H1 (cell line): ENCODE measurements around the gene CELF4. TPM values are rescaled to one million over a fixed set of nuclear protein-coding genes. Genes with fewer than 3 reads are reported as not detected.
A peak's percentile ranks its signal among the peaks of the same experiment; 100 is the strongest.

ENCODE experiments used
- CTCF ChIA-PET: fragments of 300-600 bp; sonication (Branson Sonifier 250); formaldehyde crosslinking; loops from one replicate; lab custom pipeline; 2021; ENCODE audit not compliant: partially characterized antibody; lab: Charles Lee
- POLR2A ChIA-PET: fragments of 300-600 bp; sonication (Branson Sonifier 250); formaldehyde crosslinking; loops from one replicate; lab custom pipeline; 2021; ENCODE audit warnings: inconsistent platforms; ENCODE audit not compliant: partially characterized antibody; lab: Charles Lee
- DNase-seq, 2 experiments: peaks; one replicate each; pipeline versions ENCODE4 v3.0.0 to v3.0.0-alpha.2; 2010 to 2022; ENCODE audit warnings: low spot score in 2 of 2, low read depth in 1 of 2, mixed read lengths in 1 of 2
- FAIRE-seq: peaks from 2 replicates; lab custom pipeline; 2011; peaks lifted over from hg19 to GRCh38; lab: Jason Lieb, UNC
- H2AFZ ChIP-seq: 2 replicates; pipeline ENCODE4 v1.8.1; 2012; ENCODE audit warnings: low read length, inconsistent platforms
- H2AK5ac ChIP-seq: 2 replicates; pipeline ENCODE4 v1.6.1; 2013; ENCODE audit warnings: low read depth, low read length
- H2BK120ac ChIP-seq: replicated peaks from 2 replicates; pipeline ENCODE3; 2013; ENCODE audit warnings: low read depth, low read length, inconsistent platforms
- H2BK12ac ChIP-seq: 2 replicates; pipeline ENCODE4 v1.6.1; 2013; ENCODE audit warnings: low read depth, low read length
- H2BK15ac ChIP-seq: 2 replicates; pipeline ENCODE4 v1.6.1; 2013; ENCODE audit warnings: low read length
- H2BK20ac ChIP-seq: 2 replicates; pipeline ENCODE4 v1.6.1; 2013; ENCODE audit warnings: low read length
- H2BK5ac ChIP-seq: 2 replicates; pipeline ENCODE4 v1.6.1; 2013; ENCODE audit warnings: low read depth, low read length
- H3K14ac ChIP-seq: 2 replicates; pipeline ENCODE4 v1.6.1; 2013; ENCODE audit warnings: inconsistent platforms; ENCODE audit not compliant: insufficient read length
- H3K18ac ChIP-seq: 2 replicates; pipeline ENCODE4 v1.6.1; 2013; ENCODE audit warnings: low read length; ENCODE audit errors: extremely low read depth
- H3K23ac ChIP-seq: 2 replicates; pipeline ENCODE4 v1.6.1; 2013; ENCODE audit warnings: inconsistent platforms; ENCODE audit not compliant: insufficient read length
- H3K23me2 ChIP-seq: 2 replicates; pipeline ENCODE4 v1.6.1; 2013; ENCODE audit warnings: low read depth, low read length
- H3K27ac ChIP-seq: 2 replicates; pipeline ENCODE4 v1.6.1; 2011; ENCODE audit warnings: low read depth, low read length, inconsistent platforms
- H3K27me3 ChIP-seq, 4 experiments: replicated peaks in 1 of 4; 1 replicate in 1 of 4; 2 replicates in 3 of 4; pipeline versions ENCODE4 v1.6.1 to v1.8.1; 2011 to 2013; ENCODE audit warnings: low read length in 3 of 4, mild to moderate bottlenecking in 3 of 4, inconsistent platforms in 2 of 4, mixed read lengths in 2 of 4, moderate library complexity in 1 of 4; ENCODE audit not compliant: control insufficient read depth in 3 of 4, insufficient read depth in 3 of 4; ENCODE audit errors: extremely low read depth in 1 of 4
- H3K36me3 ChIP-seq, 4 experiments: 2 replicates each; pipeline versions ENCODE4 v1.6.1 to v1.8.1; 2011 to 2013; ENCODE audit warnings: mild to moderate bottlenecking in 4 of 4, low read length in 3 of 4, moderate library complexity in 2 of 4, control low read depth in 1 of 4, inconsistent platforms in 1 of 4; ENCODE audit not compliant: insufficient read depth in 4 of 4, control insufficient read depth in 2 of 4
- H3K4ac ChIP-seq: replicated peaks from 2 replicates; pipeline ENCODE3; 2013; ENCODE audit warnings: low read length, low read depth, mixed read lengths, inconsistent platforms; ENCODE audit not compliant: insufficient read length
- H3K4me1 ChIP-seq, 4 experiments: replicated peaks in 1 of 4; 1 replicate in 1 of 4; 2 replicates in 3 of 4; pipeline versions ENCODE4 v1.6.1 to v1.8.1; 2011 to 2013; ENCODE audit warnings: low read length in 3 of 4, inconsistent platforms in 2 of 4, mixed read lengths in 1 of 4; ENCODE audit not compliant: insufficient read depth in 4 of 4, control insufficient read depth in 3 of 4
- H3K4me2 ChIP-seq, 2 experiments: 2 replicates each; pipeline versions ENCODE4 v1.6.1 to v1.8.1; 2011 to 2013; ENCODE audit warnings: low read depth in 2 of 2, low read length in 2 of 2, control low read depth in 1 of 2, inconsistent platforms in 1 of 2, mild to moderate bottlenecking in 1 of 2; ENCODE audit not compliant: insufficient read depth in 1 of 2
- H3K4me3 ChIP-seq, 4 experiments: fragments of 200-600, 300-600 bp in 1 of 4; sonication (generic), shearing (Covaris generic), sonication (Bioruptor Twin) in 1 of 4; 2 replicates each; pipeline versions ENCODE4 v1.5.1 to v1.8.1; 2011 to 2016; ENCODE audit warnings: low read length in 4 of 4, low read depth in 3 of 4, control low read depth in 2 of 4, inconsistent platforms in 2 of 4, mild to moderate bottlenecking in 2 of 4, mixed read lengths in 1 of 4, moderate library complexity in 1 of 4; ENCODE audit not compliant: insufficient read depth in 2 of 4; ENCODE audit errors: extremely low read depth in 1 of 4
- H3K56ac ChIP-seq: replicated peaks from 2 replicates; pipeline ENCODE3; 2013; ENCODE audit warnings: low read depth, mild to moderate bottlenecking, mixed read lengths, low read length, inconsistent platforms; ENCODE audit not compliant: insufficient read length
- H3K79me1 ChIP-seq: 2 replicates; pipeline ENCODE4 v1.6.1; 2013; ENCODE audit warnings: low read depth, low read length, control low read depth
- H3K79me2 ChIP-seq, 2 experiments: 2 replicates each; pipeline versions ENCODE4 v1.6.1 to v1.8.1; 2012 to 2013; ENCODE audit warnings: low read length in 2 of 2, mild to moderate bottlenecking in 2 of 2, inconsistent platforms in 1 of 2; ENCODE audit not compliant: insufficient read depth in 2 of 2, control insufficient read depth in 1 of 2
- H3K9ac ChIP-seq, 4 experiments: replicated peaks in 1 of 4; 1 replicate in 1 of 4; 2 replicates in 3 of 4; pipeline versions ENCODE4 v1.6.1 to v1.8.1; 2011 to 2013; ENCODE audit warnings: low read depth in 3 of 4, low read length in 3 of 4, control low read depth in 2 of 4, mild to moderate bottlenecking in 2 of 4, moderate library complexity in 2 of 4, inconsistent platforms in 1 of 4; ENCODE audit errors: extremely low read depth in 1 of 4
- H3K9me3 ChIP-seq, 2 experiments: 2 replicates each; pipeline versions ENCODE4 v1.6.1 to v1.8.1; 2012 to 2013; ENCODE audit warnings: mild to moderate bottlenecking in 2 of 2, moderate library complexity in 2 of 2, control low read depth in 1 of 2, inconsistent platforms in 1 of 2, low read depth in 1 of 2, low read length in 1 of 2, mixed read lengths in 1 of 2; ENCODE audit not compliant: insufficient read depth in 2 of 2
- H4K20me1 ChIP-seq, 2 experiments: replicated peaks in 1 of 2; 2 replicates each; pipeline versions ENCODE3 to v1.8.1; 2011 to 2013; ENCODE audit warnings: inconsistent platforms in 2 of 2, low read length in 2 of 2, mild to moderate bottlenecking in 1 of 2; ENCODE audit not compliant: insufficient read depth in 2 of 2, control insufficient read depth in 1 of 2
- H4K5ac ChIP-seq: 2 replicates; pipeline ENCODE4 v1.6.1; 2013; ENCODE audit warnings: low read length, low read depth, mixed read lengths, inconsistent platforms; ENCODE audit not compliant: insufficient read length
- H4K8ac ChIP-seq: 2 replicates; pipeline ENCODE4 v1.8.0; 2013; ENCODE audit warnings: mild to moderate bottlenecking, moderate library complexity, low read length, inconsistent platforms; ENCODE audit not compliant: insufficient read depth; ENCODE audit errors: extremely low read depth
- H4K91ac ChIP-seq: replicated peaks from 2 replicates; pipeline ENCODE3; 2013; ENCODE audit warnings: low read length, mixed read lengths, inconsistent platforms; ENCODE audit not compliant: insufficient read length
- ATF3 ChIP-seq: IDR thresholded peaks from 2 replicates; pipeline ENCODE4 v1.6.1; 2011; ENCODE audit warnings: low read depth, mild to moderate bottlenecking, low read length; ENCODE audit not compliant: insufficient read depth
- BRCA1 ChIP-seq: IDR thresholded peaks from 2 replicates; pipeline ENCODE4 v1.6.1; 2012; ENCODE audit warnings: low read depth, low read length, improper control_type of control experiment
- CTBP2 ChIP-seq: IDR thresholded peaks from 2 replicates; pipeline ENCODE4 v1.7.0; 2011; ENCODE audit warnings: borderline replicate concordance, mild to moderate bottlenecking, moderate library complexity, mixed read lengths, low read length; ENCODE audit not compliant: insufficient read depth, insufficient read length
- JUND ChIP-seq: IDR thresholded peaks from 2 replicates; pipeline ENCODE4 v1.6.1; 2011; ENCODE audit warnings: mild to moderate bottlenecking, improper control_type of control experiment, low read length
- KDM5A ChIP-seq: fragments of 200-600 bp; IDR thresholded peaks from 2 replicates; pipeline ENCODE4 v1.7.1; 2012; ENCODE audit warnings: mild to moderate bottlenecking, low read length, inconsistent platforms, mixed read lengths
- SIN3A ChIP-seq, 2 experiments: IDR thresholded peaks in 1 of 2; conservative IDR thresholded peaks in 1 of 2; 2 replicates each; pipeline ENCODE4 v1.6.1; 2011 to 2012; ENCODE audit warnings: low read length in 2 of 2, improper control_type of control experiment in 1 of 2, low read depth in 1 of 2, mild to moderate bottlenecking in 1 of 2
- YY1 ChIP-seq: IDR thresholded peaks from 2 replicates; pipeline ENCODE4 v1.6.1; 2011; ENCODE audit warnings: low read depth, mild to moderate bottlenecking, low read length
- WGBS, 2 experiments: shearing (Covaris generic) in 1 of 2; methylation state at CpG; one replicate each; pipeline versions ENCODE4 v1.1.6 to v1.1.7; 2013 to 2015; ENCODE audit warnings: low lambda C conversion rate in 2 of 2, mixed read lengths in 2 of 2, inconsistent platforms in 1 of 2, low coverage in 1 of 2, missing lambda C conversion rate in 1 of 2; ENCODE audit not compliant: insufficient replicate concordance in 2 of 2, insufficient coverage in 1 of 2, insufficient read length in 1 of 2; ENCODE audit errors: extremely low coverage in 1 of 2, missing lambda C conversion rate in 1 of 2; 5-methylcytosine and 5-hydroxymethylcytosine counted together
- polyA plus RNA-seq, 7 experiments: library from polyadenylated mRNA; depleted of rRNA in 3 of 7; stranded (reverse) in 5 of 7; unstranded in 2 of 7; fragments of >200 nt in 5 of 7; fragments of 200-250 nt in 2 of 7; gene quantifications; 1 replicate in 5 of 7; 2 replicates in 1 of 7; 4 replicates in 1 of 7; pipeline versions ENCODE4 v1.2.1 to v1.2.3, GENCODE V29; 2011 to 2013; ENCODE audit warnings: missing spikeins in 2 of 7, mixed read lengths in 2 of 7
- total RNA-seq: library from RNA; stranded (reverse); fragmentation: NEBNext Ultra II Directional; extraction: Animal tissue kit (Norgen Biotek cat#: 25700); gene quantifications from 2 replicates; pipeline ENCODE4 v1.2.1, GENCODE V29; 2021

CELF4 gene
- total and polyA plus RNA-seq, 2 of the 8 experiments (the other 6 are each of a cell fraction or from before 2014, with no cell fraction given): 1.6 to 3.4 TPM

- 88% methylated on average over 12 of the region's 12 CpGs; no CpG with 5 or more reads in 1 of the 2 experiments for WGBS, 2 experiments
- H2BK120ac ChIP-seq: no peak overlapping the region
Measured at GRCh38 chr18:37443325-37444055, 122.1 kb downstream of the CELF4 start.

More at GRCh38 chr18:37443325-37444055, 122.1 kb downstream of the CELF4 start:
- Histone ChIP-seq H3K23me2 (no peaks in the 10 kb centered on the region; the same call in 1 of the 2 replicates), H2BK12ac (no peak overlapping the region), H3K27ac (no peak overlapping the region), H4K20me1 (no peaks in the 10 kb centered on the region), H3K4me2 (no peak overlapping the region), H2AFZ (0 out of 2 replicates have a peak overlapping the region, but pooled peaks have one; percentile 66), H3K9me3 (no peaks in the 10 kb centered on the region), H3K4me1 (peaks cover 0 to 13% (median 7%) of the 10 kb centered on the region in 4 experiments; a peak in 5 of 7 replicates), H4K91ac (peak overlapping the region; percentile 12), H4K8ac (no peak overlapping the region), H3K79me1 (no peaks in the 10 kb centered on the region), H3K27me3 (no peaks in the 10 kb centered on the region), H3K4ac (no peak overlapping the region), H2BK15ac (no peak overlapping the region), H2AK5ac (no peak overlapping the region), H4K5ac (no peak overlapping the region), H3K56ac (no peak overlapping the region), H2BK5ac (no peak overlapping the region), H3K36me3 (no peaks in the 10 kb centered on the region), H3K9ac (no peak overlapping the region), H3K4me3 (no peak overlapping the region), H3K14ac (no peak overlapping the region), H3K18ac (no peak overlapping the region), H3K23ac (no peak overlapping the region), H2BK20ac (no peak overlapping the region), H3K79me2 (no peaks in the 10 kb centered on the region)
- FAIRE-seq: no peak
- TF ChIP-seq ATF3 (no peak), YY1 (no peak), CTBP2 (no peak), JUND (0 out of 2 replicates have a peak, but pooled peaks have one; percentile 15), SIN3A (conservative IDR thresholded peaks at IDR 0.05 in 1 of 2, IDR thresholded peaks at IDR 0.05 in 1 of 2; ENCODE audit: low read depth in 1 of 2, low read length in 2 of 2) (no peak), BRCA1 (no peak), KDM5A (no peak)
- ChIA-PET POLR2A (interaction anchor here (0.7 kb wide), 1 partner anchor 601 kb away, joined by 3 read pairs; no protein-coding TSS in a partner anchor), CTCF (interaction anchor here (0.8 to 13.4 kb wide), 29 partner anchors 11 to 501 kb away, joined by 3 to 144 read pairs (median 6); no protein-coding TSS in a partner anchor)
- DNase-seq: no peak
